ENCODE data around the gene KIF5C. TPM values are rescaled to one million over a fixed set of nuclear protein-coding genes. Genes with fewer than 3 reads are reported as not detected.
"Not testable (repeated sequence)": the region's sequence is repeated elsewhere in the genome, so short reads cannot be mapped to it uniquely, and the experiment has no call there.

Gene KIF5C
- polyA plus RNA-seq, 1 experiment, result 0.17 TPM

GRCh38 chr2:148842050-148842449 is 33.0 kb upstream of the KIF5C start:
- no peak overlapping the region for H3K4me3 ChIP-seq (ENCODE audit: low read depth, low read length)
- no peaks in the 10 kb centered on the region for H3K27me3 ChIP-seq (ENCODE audit: control insufficient read depth, insufficient read depth, low read length)
- POLR2A ChIA-PET, result no interaction called here
- TF ChIP-seq CTCF (IDR thresholded peaks at IDR 0.05; ENCODE audit: insufficient read depth, low read depth, low read length), result no peak
- CTCF ChIA-PET, result no interaction called here
- DNase-seq (ENCODE audit: low read depth), result no peak
- no peaks in the 10 kb centered on the region for H3K36me3 ChIP-seq (ENCODE audit: control insufficient read depth, insufficient read depth, low read length)

- 0 out of 2 replicates have a peak, but pooled peaks cover 2% of the 10 kb centered on the region for H3K27me3 ChIP-seq (ENCODE audit: control insufficient read depth, insufficient read depth, low read length)
- no peak for DNase-seq (ENCODE audit: low read depth)
- H3K4me3 ChIP-seq (ENCODE audit: low read depth, low read length), result no peak overlapping the region
- no peak for TF ChIP-seq CTCF (IDR thresholded peaks at IDR 0.05; ENCODE audit: insufficient read depth, low read depth, low read length)
- no peaks in the 10 kb centered on the region for H3K36me3 ChIP-seq (ENCODE audit: control insufficient read depth, insufficient read depth, low read length)
- ChIA-PET CTCF (interaction anchor here (0.7 kb wide), 1 partner anchor 309 kb away, joined by 4 read pairs; no protein-coding TSS in a partner anchor), POLR2A (no interaction called here)
These were observed 26.9 kb upstream of the KIF5C start for GRCh38 chr2:148848146-148848545.

GRCh38 chr2:148853458-148853857 is 21.6 kb upstream of the KIF5C start:
- H3K36me3 ChIP-seq (ENCODE audit: control insufficient read depth, insufficient read depth, low read length), result no peaks in the 10 kb centered on the region
- DNase-seq (ENCODE audit: low read depth), result no peak
- ChIA-PET POLR2A (no interaction called here), CTCF (no interaction called here)
- no peak for TF ChIP-seq CTCF (IDR thresholded peaks at IDR 0.05; ENCODE audit: insufficient read depth, low read depth, low read length)
- H3K27me3 ChIP-seq (ENCODE audit: control insufficient read depth, insufficient read depth, low read length), result 0 out of 2 replicates have a peak, but pooled peaks cover 2% of the 10 kb centered on the region
- no peak overlapping the region for H3K4me3 ChIP-seq (ENCODE audit: low read depth, low read length)

GRCh38 chr2:148860037-148860436 is 15.0 kb upstream of the KIF5C start:
- no peak overlapping the region for H3K4me3 ChIP-seq (ENCODE audit: low read depth, low read length)
- H3K36me3 ChIP-seq (ENCODE audit: control insufficient read depth, insufficient read depth, low read length), result no peaks in the 10 kb centered on the region
- no peak for TF ChIP-seq CTCF (IDR thresholded peaks at IDR 0.05; ENCODE audit: insufficient read depth, low read depth, low read length)
- H3K27me3 ChIP-seq (ENCODE audit: control insufficient read depth, insufficient read depth, low read length), result no peaks in the 10 kb centered on the region
- POLR2A ChIA-PET, result no interaction called here
- CTCF ChIA-PET, result no interaction called here
- DNase-seq (ENCODE audit: low read depth), result no peak

- POLR2A ChIA-PET, result no interaction called here
- no peaks in the 10 kb centered on the region for H3K27me3 ChIP-seq (ENCODE audit: control insufficient read depth, insufficient read depth, low read length)
- CTCF ChIA-PET, result no interaction called here
- no peak overlapping the region for H3K4me3 ChIP-seq (ENCODE audit: low read depth, low read length)
- no peak for DNase-seq (ENCODE audit: low read depth)
- no peak for TF ChIP-seq CTCF (IDR thresholded peaks at IDR 0.05; ENCODE audit: insufficient read depth, low read depth, low read length)
- no peaks in the 10 kb centered on the region for H3K36me3 ChIP-seq (ENCODE audit: control insufficient read depth, insufficient read depth, low read length)
These were observed 13.7 kb upstream of the KIF5C start for GRCh38 chr2:148861367-148861766.

- POLR2A ChIA-PET; H3K27me3 ChIP-seq (ENCODE audit: control insufficient read depth, insufficient read depth, low read length); H3K4me3 ChIP-seq (ENCODE audit: low read depth, low read length); DNase-seq (ENCODE audit: low read depth); CTCF ChIA-PET; H3K36me3 ChIP-seq (ENCODE audit: control insufficient read depth, insufficient read depth, low read length): not testable (repeated sequence)
These were observed 12.5 kb upstream of the KIF5C start for GRCh38 chr2:148862478-148862877.
